ENCODE data around the gene VPS51.

The VPS51 gene

DNA sequence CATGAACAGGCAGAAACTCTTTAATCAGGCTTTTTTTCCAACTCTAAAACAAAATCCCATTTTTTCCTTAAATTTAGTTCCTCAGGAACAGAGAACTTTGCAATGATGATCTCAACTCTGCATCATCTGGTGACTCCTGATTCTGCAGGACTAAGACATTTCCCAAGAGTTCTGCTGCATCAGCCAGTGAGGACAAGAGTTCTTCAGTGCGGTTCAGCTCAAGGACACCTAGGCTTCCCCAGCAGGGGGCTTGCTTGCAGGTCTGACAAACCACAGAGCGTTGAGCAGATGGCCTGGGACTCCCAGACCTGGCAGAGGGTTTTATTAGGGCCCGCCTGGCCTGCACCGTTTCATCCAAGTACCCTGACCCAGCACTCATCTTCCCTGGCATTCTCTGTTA, 18.6 kb upstream of the VPS51 start:
- no peak for DNase-seq

DNA sequence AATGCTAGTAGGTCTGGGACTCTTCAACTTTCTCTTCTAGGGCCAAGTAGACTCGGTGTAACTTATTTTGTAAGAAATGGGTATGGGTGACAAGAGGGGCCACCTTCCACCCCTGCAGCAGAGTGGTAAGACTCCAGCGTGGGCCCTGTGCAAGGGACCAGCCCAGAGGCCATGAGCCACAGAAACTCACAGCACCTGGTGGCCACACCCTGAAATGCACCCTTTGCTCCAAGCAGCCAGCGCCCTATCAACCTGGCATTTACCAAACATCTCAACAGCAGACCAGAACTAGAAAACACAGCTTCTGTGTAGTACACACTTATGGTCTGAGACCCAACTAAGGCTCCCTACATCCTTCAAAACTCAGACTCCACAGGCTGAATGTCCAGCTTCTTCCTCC, 17.9 kb upstream of the VPS51 start:
- DNase-seq: peak; percentile 67

DNA sequence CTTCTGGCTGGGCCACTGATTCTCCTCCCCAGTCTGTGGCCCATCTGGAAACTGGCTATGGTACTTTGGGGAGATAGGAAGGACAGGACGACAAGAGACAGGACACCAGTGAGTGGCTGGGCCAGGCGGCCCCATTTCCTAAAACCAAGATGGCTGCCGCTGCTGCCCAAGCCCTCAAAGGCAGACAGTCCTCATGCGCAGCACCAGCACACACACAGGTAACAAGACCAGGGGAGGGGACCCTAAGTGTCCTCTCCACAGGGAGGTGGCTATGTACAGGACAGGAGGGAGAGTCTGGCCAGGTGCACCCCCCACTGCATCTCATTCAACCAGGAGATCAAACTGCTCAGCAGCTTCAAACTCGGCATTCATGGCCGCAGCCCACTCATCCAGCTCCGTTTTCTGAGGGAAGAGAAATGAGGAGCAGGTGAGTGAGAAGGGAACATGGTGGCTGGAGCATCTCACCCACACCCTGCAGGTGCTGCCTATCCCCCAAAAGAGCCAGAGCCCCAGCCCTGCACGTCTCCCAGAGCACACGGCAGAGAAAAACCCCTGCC, 17.1 kb upstream of the VPS51 start:
- DNase-seq: no peak

GRCh38 chr11:65083134-65083833, 12.7 kb upstream of the VPS51 start:
- DNase-seq: no peak

GRCh38 chr11:65083834-65084597, 12.0 kb upstream of the VPS51 start, which contains the start of the genes CDCA5 and ZFPL1:
Gene CDCA5, minus strand, starts transcription at chr11:65084040. Its CDS starts 62 bp downstream, at chr11:65083978.
Gene ZFPL1, plus strand, starts transcription at chr11:65084222. Its CDS starts 477 bp downstream, at chr11:65084699.
- peak; percentile 95 to 96 for DNase-seq

DNA sequence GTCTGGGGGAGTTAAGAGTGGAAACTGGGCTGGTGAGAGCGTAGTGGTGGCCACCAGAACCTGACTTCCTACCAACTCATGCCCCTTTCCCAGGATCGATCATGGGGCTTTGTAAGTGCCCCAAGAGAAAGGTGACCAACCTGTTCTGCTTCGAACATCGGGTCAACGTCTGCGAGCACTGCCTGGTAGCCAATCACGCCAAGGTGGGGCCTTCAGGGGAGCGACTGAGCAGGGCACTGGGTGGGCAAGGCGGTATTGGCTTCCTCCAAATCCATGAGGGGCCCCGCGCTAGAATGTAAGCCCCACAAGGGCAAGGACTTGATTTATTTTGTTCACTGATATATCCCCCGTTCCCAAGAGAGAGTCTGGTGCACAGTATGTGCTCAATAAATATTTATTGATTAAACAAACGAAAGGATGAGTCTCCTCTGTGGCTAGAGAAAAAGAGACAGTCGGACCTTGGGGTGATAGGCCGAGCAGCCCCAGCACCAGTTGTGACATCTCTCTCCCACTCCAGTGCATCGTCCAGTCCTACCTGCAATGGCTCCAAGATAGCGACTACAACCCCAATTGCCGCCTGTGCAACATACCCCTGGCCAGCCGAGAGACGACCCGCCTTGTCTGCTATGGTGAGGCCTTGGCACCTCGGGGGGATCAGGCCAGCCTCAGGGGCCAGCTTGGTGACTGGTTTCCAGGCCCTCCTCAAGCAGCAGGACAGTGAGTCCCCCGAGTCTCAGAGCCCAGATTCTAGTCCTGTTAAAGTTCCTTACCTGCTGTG, 11.2 kb upstream of the VPS51 start:
- DNase-seq: no peak

DNA sequence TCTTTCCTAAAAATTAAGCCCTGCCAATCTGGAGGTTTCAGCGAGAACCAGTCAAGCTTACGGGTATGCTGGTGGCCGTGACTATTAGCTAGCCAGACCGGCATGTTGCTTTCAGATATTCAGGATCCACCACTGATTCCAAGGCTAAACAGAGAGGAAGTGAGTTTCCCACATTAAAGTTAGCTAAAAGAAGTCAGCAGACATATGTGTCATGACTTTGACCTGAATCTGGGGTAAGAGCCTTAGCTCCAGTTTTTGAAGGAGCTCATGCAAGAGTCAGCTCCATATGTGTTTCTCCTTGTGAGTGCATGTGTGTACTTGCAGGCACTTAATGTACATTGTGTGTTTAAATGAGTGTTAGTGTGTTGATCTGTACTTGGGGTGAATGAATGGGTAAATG, 10.6 kb upstream of the VPS51 start:
- DNase-seq: no peak

GRCh38 chr11:65086809-65087208, 9.2 kb upstream of the VPS51 start:
- no peak for DNase-seq

- DNase-seq: no peak
Observed at GRCh38 chr11:65087216-65087615, 8.8 kb upstream of the VPS51 start.

DNA sequence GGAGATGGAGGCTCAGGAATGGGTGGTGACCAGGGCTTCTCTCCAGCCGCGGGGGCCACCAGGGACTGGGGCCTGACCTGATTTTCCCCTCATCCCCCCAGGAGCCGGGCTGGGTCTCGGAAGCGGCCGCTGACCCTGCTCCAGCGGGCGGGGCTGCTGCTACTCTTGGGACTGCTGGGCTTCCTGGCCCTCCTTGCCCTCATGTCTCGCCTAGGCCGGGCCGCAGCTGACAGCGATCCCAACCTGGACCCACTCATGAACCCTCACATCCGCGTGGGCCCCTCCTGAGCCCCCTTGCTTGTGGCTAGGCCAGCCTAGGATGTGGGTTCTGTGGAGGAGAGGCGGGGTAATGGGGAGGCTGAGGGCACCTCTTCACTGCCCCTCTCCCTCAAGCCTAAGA, 8.2 kb upstream of the VPS51 start:
- DNase-seq: no peak

GRCh38 chr11:65089621-65090020, 6.4 kb upstream of the VPS51 start:
- DNase-seq: no peak

GRCh38 chr11:65090628-65091027, 5.4 kb upstream of the VPS51 start:
- DNase-seq: no peak

DNA sequence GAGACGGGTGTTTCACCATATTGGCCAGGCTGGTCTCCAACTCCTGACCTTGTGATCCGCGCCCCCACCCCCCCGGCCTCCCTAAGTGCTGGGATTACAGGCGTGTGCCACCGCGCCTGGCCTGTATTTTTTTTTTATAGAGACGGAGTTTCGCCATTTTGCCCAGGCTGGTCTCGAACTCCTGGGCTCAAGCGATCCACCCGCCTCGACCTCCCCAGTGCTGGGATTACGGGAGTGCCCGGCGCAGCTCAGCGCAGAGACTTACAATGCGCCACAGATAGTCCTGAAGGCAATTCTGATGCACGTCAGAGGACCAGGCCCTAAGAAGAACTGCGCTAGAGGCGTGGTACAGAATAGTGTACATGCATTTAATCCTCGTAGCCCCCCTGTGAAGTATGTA, 587 bp upstream of the VPS51 start:
- DNase-seq: no peak

GRCh38 chr11:65096926-65097325, 912 bp downstream of the VPS51 start:
- no peak for DNase-seq

- no peak for DNase-seq
Observed at GRCh38 chr11:65100674-65101350, 4.8 kb downstream of the VPS51 start.

GRCh38 chr11:65102142-65103095, 6.4 kb downstream of the VPS51 start:
- no peak for DNase-seq

- no peak for DNase-seq
Observed at GRCh38 chr11:65103476-65103875, 7.5 kb downstream of the VPS51 start.

GRCh38 chr11:65104628-65105027, 8.6 kb downstream of the VPS51 start:
- no peak for DNase-seq

DNA sequence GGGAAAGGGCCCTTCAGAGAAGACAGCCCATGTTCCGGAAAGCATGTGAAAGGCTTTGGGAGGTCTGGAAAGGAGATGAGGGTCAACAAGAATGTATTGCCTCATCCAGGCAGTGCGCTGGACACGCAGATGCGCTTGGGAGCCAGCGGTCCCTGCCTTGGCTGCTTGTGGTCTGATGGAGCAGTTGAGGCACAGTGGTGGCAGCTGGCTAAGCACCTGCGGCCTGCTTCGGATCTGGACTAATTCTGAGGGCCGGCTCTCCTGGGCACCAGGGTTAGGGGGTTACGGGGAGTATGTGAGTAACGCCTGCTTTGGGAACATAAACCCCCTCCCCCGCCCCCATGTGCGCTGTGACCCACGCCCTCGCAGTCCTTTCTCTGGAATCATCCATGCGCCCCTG, 11.1 kb downstream of the VPS51 start:
- DNase-seq: no peak

DNA sequence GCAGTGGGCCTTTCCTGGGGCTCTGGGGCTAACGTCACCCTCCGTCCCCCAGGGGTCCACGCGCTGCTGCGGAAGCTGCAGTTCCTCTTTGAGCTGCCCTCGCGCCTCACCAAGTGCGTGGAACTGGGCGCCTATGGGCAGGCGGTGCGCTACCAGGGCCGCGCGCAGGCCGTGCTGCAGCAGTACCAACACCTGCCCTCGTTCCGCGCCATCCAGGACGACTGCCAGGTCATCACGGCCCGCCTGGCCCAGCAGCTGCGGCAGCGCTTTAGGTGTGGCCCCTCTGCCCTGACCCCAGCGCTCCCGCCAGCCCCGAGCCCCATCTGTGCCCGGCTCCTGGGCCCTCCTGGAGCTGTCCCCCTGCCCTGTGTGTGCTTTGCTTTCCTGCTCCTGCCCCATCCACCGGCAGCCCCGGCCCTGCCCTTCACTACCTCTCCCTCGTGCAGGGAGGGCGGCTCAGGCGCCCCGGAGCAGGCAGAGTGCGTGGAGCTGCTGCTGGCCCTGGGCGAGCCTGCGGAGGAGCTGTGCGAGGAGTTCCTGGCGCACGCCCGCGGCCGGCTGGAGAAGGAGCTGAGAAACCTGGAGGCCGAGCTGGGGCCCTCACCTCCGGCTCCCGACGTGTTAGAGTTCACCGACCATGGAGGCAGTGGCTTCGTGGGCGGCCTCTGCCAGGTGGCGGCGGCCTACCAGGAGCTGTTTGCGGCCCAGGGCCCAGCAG, 11.9 kb downstream of the VPS51 start:
- no peak for DNase-seq

Data from stimulated activated CD4-positive, alpha-beta T cell treated with anti-CD3 and anti-CD28 coated beads, Interleukin-2, amount 100 ng/mL, for 48 hours (primary cell).